CD4-positive, alpha-beta T cell (primary cell): ENCODE results near the gene PARM1. TPM values are rescaled to one million over a fixed set of nuclear protein-coding genes. Genes with fewer than 3 reads are reported as not detected.

Experiments
- ATAC-seq: fragments of 200-7000 bp; cut with Tn5 transposase; one replicate; pipeline ENCODE4 v1.10.0; 2022; ENCODE audit warnings: mild to moderate bottlenecking; ENCODE audit not compliant: poor library complexity
- CTCF ChIA-PET: fragments of 350-600 bp; sonication (Branson Sonifier 250); formaldehyde crosslinking; loops from one replicate; lab custom pipeline; 2021; ENCODE audit warnings: antibody characterized with exemption, inconsistent platforms; lab: Charles Lee
- POLR2A ChIA-PET: fragments of 350-600 bp; sonication (Branson Sonifier 250); formaldehyde crosslinking; loops from one replicate; lab custom pipeline; 2021; ENCODE audit warnings: antibody characterized with exemption, inconsistent platforms; lab: Charles Lee
- DNase-seq, 14 experiments: peaks; one replicate each; pipeline ENCODE4 v3.0.0-alpha.2; 2013 to 2020; ENCODE audit warnings: mixed read lengths in 2 of 14
- H3K27ac ChIP-seq, 2 donors: one replicate each; pipeline versions ENCODE4 v1.5.1 to v1.7.0; 2013; ENCODE audit warnings: low read length in 2 of 2, low read depth in 1 of 2, mild to moderate bottlenecking in 1 of 2
- H3K27me3 ChIP-seq, 2 experiments: 1 replicate in 1 of 2; 2 replicates in 1 of 2; pipeline versions ENCODE4 v1.6.1 to v1.7.0; 2013; ENCODE audit warnings: low read length in 2 of 2, control low read depth in 1 of 2, mild to moderate bottlenecking in 1 of 2, moderate library complexity in 1 of 2; ENCODE audit not compliant: insufficient read depth in 2 of 2, control insufficient read depth in 1 of 2
- H3K36me3 ChIP-seq: one replicate; pipeline ENCODE4 v1.6.1; 2013; ENCODE audit warnings: low read length, control low read depth; ENCODE audit not compliant: insufficient read depth
- H3K4me1 ChIP-seq: one replicate; pipeline ENCODE4 v1.6.1; 2013; ENCODE audit warnings: low read length, control low read depth; ENCODE audit not compliant: insufficient read depth
- H3K4me3 ChIP-seq: one replicate; pipeline ENCODE4 v1.5.1; 2013; ENCODE audit warnings: mild to moderate bottlenecking, low read length, moderate library complexity
- H3K9me3 ChIP-seq, 2 experiments: 1 replicate in 1 of 2; 2 replicates in 1 of 2; pipeline versions ENCODE4 v1.6.1 to v1.7.0; 2013; ENCODE audit warnings: low read length in 2 of 2, mild to moderate bottlenecking in 2 of 2, control low read depth in 1 of 2, moderate library complexity in 1 of 2; ENCODE audit not compliant: control insufficient read depth in 1 of 2, insufficient read depth in 1 of 2
- H3K27ac Mint-ChIP-seq: one replicate; pipeline ENCODE4 v1.8.0; 2020; ENCODE audit warnings: mixed read lengths
- H3K27me3 Mint-ChIP-seq: one replicate; pipeline ENCODE4 v1.8.0; 2021; ENCODE audit warnings: mixed read lengths
- H3K36me3 Mint-ChIP-seq: one replicate; pipeline ENCODE4 v1.8.0; 2021; ENCODE audit warnings: low read depth, mixed read lengths
- H3K4me1 Mint-ChIP-seq: one replicate; pipeline ENCODE4 v1.8.0; 2021; ENCODE audit warnings: low read depth, mixed read lengths
- H3K4me3 Mint-ChIP-seq: one replicate; pipeline ENCODE4 v1.8.0; 2020; ENCODE audit warnings: mild to moderate bottlenecking, mixed read lengths
- H3K9me3 Mint-ChIP-seq: one replicate; pipeline ENCODE4 v1.8.0; 2020; ENCODE audit warnings: mixed read lengths
- CTCF ChIP-seq: fragments of 200-600 bp; IDR thresholded peaks from one replicate; pipeline ENCODE4 v1.8.0; 2022; ENCODE audit warnings: antibody characterized with exemption, mild to moderate bottlenecking
- intact Hi-C, 2 experiments: fragments of 100-400 bp; cut with DNase I in 1 of 2; cut with micrococcal nuclease in 1 of 2; formaldehyde crosslinking; loops; one replicate each; pipeline versions ENCODE4 v1.15.1 to v1.9.0; 2023 to 2025; cut with DNase I, micrococcal nuclease
- total RNA-seq, 174 experiments: library from RNA in 2 of 174; stranded (reverse) in 2 of 174; gene quantifications; one replicate each; pipeline ENCODE4 v1.2.3 and lab custom pipeline; 2021 to 2026

Gene PARM1
- total RNA-seq, 2 experiments from 2014 or later = 0.05 to 0.06 TPM

DNA sequence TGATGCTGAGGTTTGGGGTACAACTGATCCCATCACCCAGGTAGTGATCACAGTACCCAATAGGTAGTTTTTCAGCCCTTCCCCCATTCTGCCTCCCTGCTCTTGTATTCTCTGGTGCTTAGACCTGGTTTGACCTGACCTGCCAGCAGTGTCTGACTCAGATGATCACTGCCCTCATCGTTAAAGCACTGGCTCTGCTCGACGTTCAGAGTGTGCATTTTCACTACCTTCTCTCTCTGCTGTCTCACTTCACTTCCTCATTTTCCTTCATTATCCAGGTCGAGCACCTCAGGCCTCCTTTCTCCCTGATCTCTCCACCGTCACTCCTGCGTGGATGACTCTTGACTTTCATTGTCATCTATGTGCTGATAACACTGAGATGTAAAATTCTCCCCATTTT, 83.6 kb downstream of the PARM1 start:
- POLR2A ChIA-PET = no interaction called here
- no peak for TF ChIP-seq CTCF
- intact Hi-C loops = no loop called here
- H3K27me3 Mint-ChIP-seq = no peaks in the 10 kb centered on the region
- H3K4me1 ChIP-seq = no peaks in the 10 kb centered on the region
- H3K4me1 Mint-ChIP-seq = no peaks in the 10 kb centered on the region
- DNase-seq (no peak), ATAC-seq (no peak)
- H3K27ac ChIP-seq = no peak overlapping the region
- H3K4me3 Mint-ChIP-seq = no peak overlapping the region
- no peak overlapping the region for H3K27ac Mint-ChIP-seq
- no peak overlapping the region for H3K4me3 ChIP-seq
- H3K9me3 Mint-ChIP-seq = no peaks in the 10 kb centered on the region
- H3K36me3 ChIP-seq = no peaks in the 10 kb centered on the region
- H3K9me3 ChIP-seq = no peaks in the 10 kb centered on the region
- no peaks in the 10 kb centered on the region for H3K27me3 ChIP-seq
- CTCF ChIA-PET = no interaction called here
- no peaks in the 10 kb centered on the region for H3K36me3 Mint-ChIP-seq

DNA sequence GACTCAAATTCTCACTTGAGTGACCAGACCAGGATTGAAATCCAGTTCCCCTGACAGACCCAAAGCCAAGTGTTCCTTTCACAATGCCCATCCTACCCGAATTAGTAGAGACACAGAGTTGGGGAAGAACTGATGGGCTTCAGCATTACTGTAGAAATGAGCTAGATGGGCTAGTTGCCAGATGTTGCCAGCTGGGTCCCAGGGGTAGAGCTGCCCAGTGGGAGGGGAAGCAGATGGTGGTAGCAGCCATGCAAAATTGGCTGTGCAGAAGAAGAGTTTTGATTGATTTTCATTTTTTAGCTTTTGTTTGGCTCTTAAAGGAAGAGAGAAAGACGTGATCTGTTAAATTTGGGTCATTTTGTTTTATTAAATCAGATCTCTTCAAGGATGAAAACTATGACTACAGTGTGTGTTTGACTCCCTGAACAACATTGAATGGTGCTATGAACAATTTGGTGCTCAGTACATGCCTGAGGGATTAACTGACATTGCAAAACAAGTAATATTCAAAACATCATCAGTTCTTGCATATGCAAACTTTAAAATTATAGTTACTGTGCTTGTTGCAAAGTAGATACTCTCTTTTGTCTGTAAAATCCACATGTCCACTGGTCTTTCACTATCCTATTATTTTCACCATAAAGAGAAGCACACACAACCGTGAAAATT, 86.0 kb downstream of the PARM1 start:
- no peaks in the 10 kb centered on the region for H3K36me3 ChIP-seq
- no peaks in the 10 kb centered on the region for H3K27me3 ChIP-seq
- H3K9me3 Mint-ChIP-seq = no peaks in the 10 kb centered on the region
- H3K4me1 ChIP-seq = no peaks in the 10 kb centered on the region
- peaks cover 0 to 2% of the 10 kb centered on the region in 2 experiments for H3K9me3 ChIP-seq
- ChIA-PET CTCF (no interaction called here), POLR2A (no interaction called here)
- no peaks in the 10 kb centered on the region for H3K4me1 Mint-ChIP-seq
- ATAC-seq (no peak), DNase-seq (no peak)
- H3K27ac ChIP-seq = no peak overlapping the region
- H3K4me3 Mint-ChIP-seq = no peak overlapping the region
- no peaks in the 10 kb centered on the region for H3K27me3 Mint-ChIP-seq
- no peak overlapping the region for H3K27ac Mint-ChIP-seq
- no peak for TF ChIP-seq CTCF
- intact Hi-C loops = no loop called here
- H3K36me3 Mint-ChIP-seq = no peaks in the 10 kb centered on the region
- no peak overlapping the region for H3K4me3 ChIP-seq

DNA sequence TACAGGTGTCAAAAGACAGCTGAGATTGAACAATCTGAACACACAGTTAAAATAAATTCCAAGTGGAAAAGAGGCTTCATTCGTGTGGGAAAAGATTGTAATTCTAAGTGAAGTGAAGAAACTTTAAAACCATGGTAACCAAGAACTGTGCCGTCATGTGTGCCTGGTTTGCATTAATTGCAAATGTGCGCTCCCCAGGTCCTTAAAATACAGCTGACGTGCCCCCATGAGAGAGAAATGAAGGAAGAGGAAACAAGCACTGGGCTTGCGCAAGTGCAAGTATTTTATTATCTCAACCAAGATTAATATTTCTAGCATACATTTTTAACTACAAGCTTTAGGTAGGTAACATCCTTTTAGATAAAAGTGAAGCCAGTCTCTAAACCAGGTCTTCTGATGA, 92.5 kb downstream of the PARM1 start:
- no peak for ATAC-seq

More for the DNA sequence above, 92.5 kb downstream of the PARM1 start:
- Mint-ChIP-seq H3K27ac (no peak overlapping the region), H3K9me3 (no peaks in the 10 kb centered on the region), H3K4me1 (no peaks in the 10 kb centered on the region), H3K4me3 (no peak overlapping the region), H3K27me3 (no peaks in the 10 kb centered on the region), H3K36me3 (no peaks in the 10 kb centered on the region)
- Histone ChIP-seq H3K9me3 (peaks cover 0 to 4% of the 10 kb centered on the region in 2 experiments), H3K4me3 (no peak overlapping the region), H3K27ac (no peak overlapping the region), H3K27me3 (peaks cover 0 to 2% of the 10 kb centered on the region in 2 experiments), H3K36me3 (no peaks in the 10 kb centered on the region), H3K4me1 (no peaks in the 10 kb centered on the region)
- no peak for TF ChIP-seq CTCF
- intact Hi-C loops = no loop called here
- POLR2A ChIA-PET = interaction anchor here (0.6 kb wide), 1 partner anchor 367 kb away, joined by 3 read pairs; no protein-coding TSS in a partner anchor
- no peak for DNase-seq
- CTCF ChIA-PET = no interaction called here
